ENCODE measurements around the gene ARHGAP15.

GRCh38 chr2:143384111-143384510 lies 254.9 kb downstream of the ARHGAP15 start:
- TF ChIP-seq CTCF (IDR thresholded peaks at IDR 0.05; ENCODE audit: insufficient read depth, low read length): no peak
- TF ChIP-seq POLR2AphosphoS5 (IDR thresholded peaks at IDR 0.05; ENCODE audit: low read depth): no peak
- no peak for TF ChIP-seq GABPA (IDR thresholded peaks at IDR 0.05; ENCODE audit: low read depth)
- no peak for TF ChIP-seq REST (IDR thresholded peaks at IDR 0.05; ENCODE audit: insufficient replicate concordance, low read depth)

Measured in HL-60 (cell line).